OCI-LY7 (cell line): ENCODE measurements around the gene NR3C1. TPM values are rescaled to one million over a fixed set of nuclear protein-coding genes. Genes with fewer than 3 reads are reported as not detected.

ENCODE experiments used
- BruUV-seq: library from RNA; stranded (reverse); fragments of 400-500 nt; replicated peaks from 2 replicates; lab custom pipeline; 2021; lab: Mats Ljungman, UMichigan
- CTCF ChIA-PET: fragments of 300-600 bp; sonication (Branson Sonifier 250); formaldehyde crosslinking; loops from one replicate; lab custom pipeline; 2022; ENCODE audit warnings: antibody characterized with exemption; ENCODE audit not compliant: unreplicated experiment; lab: Charles Lee
- POLR2A ChIA-PET: fragments of 300-600 bp; sonication (Branson Sonifier 250); formaldehyde crosslinking; loops from one replicate; lab custom pipeline; 2022; ENCODE audit warnings: antibody characterized with exemption; lab: Charles Lee
- DNase-seq: peaks from one replicate; pipeline ENCODE4 v3.0.0-alpha.2; 2015; ENCODE audit warnings: low spot score
- H2AFZ ChIP-seq: fragments of 200-600 bp; sonication (generic), shearing (Covaris generic); 2 replicates; pipeline ENCODE4 v1.6.1; 2014; ENCODE audit warnings: mild to moderate bottlenecking, antibody characterized with exemption, low read length, moderate library complexity
- H3K27ac ChIP-seq: fragments of 200-600 bp; sonication (generic); 2 replicates; pipeline ENCODE4 v1.5.1; 2014; ENCODE audit warnings: mixed run types, low read depth, mild to moderate bottlenecking, moderate library complexity, low read length, inconsistent platforms; ENCODE audit not compliant: poor library complexity, severe bottlenecking
- H3K36me3 ChIP-seq: fragments of 200-600 bp; sonication (generic); 2 replicates; pipeline ENCODE4 v1.6.1; 2014; ENCODE audit warnings: mild to moderate bottlenecking, antibody characterized with exemption, low read length, moderate library complexity, mixed read lengths; ENCODE audit not compliant: insufficient read depth
- H3K4me1 ChIP-seq: fragments of 200-600 bp; sonication (generic); 2 replicates; pipeline ENCODE4 v1.5.1; 2014; ENCODE audit warnings: mild to moderate bottlenecking, low read length; ENCODE audit not compliant: insufficient read depth, poor library complexity, severe bottlenecking
- H3K4me2 ChIP-seq: fragments of 200-600 bp; sonication (generic); 2 replicates; pipeline ENCODE4 v1.6.1; 2014; ENCODE audit warnings: mild to moderate bottlenecking, low read length
- H3K4me3 ChIP-seq: fragments of 200-600 bp; sonication (generic); 2 replicates; pipeline ENCODE4 v1.5.1; 2014; ENCODE audit warnings: mild to moderate bottlenecking, low read depth, low read length; ENCODE audit not compliant: poor library complexity, severe bottlenecking
- H3K79me2 ChIP-seq: fragments of 200-600 bp; sonication (generic); 2 replicates; pipeline ENCODE4 v1.6.1; 2016; ENCODE audit warnings: low read depth, mild to moderate bottlenecking, low read length, moderate library complexity, mixed read lengths; ENCODE audit not compliant: insufficient read depth
- H3K9me2 ChIP-seq: fragments of 200-600 bp; sonication (generic); 2 replicates; pipeline ENCODE4 v1.6.1; 2016; ENCODE audit warnings: mild to moderate bottlenecking, low read length, mixed read lengths; ENCODE audit not compliant: insufficient read depth
- H3K9me3 ChIP-seq: fragments of 200-600 bp; sonication (generic); 2 replicates; pipeline ENCODE4 v1.6.1; 2014; ENCODE audit warnings: mild to moderate bottlenecking, mixed run types, low read length, mixed read lengths
- H4K20me1 ChIP-seq: fragments of 200-600 bp; sonication (generic); 2 replicates; pipeline ENCODE4 v1.6.1; 2014; ENCODE audit warnings: mild to moderate bottlenecking, antibody characterized with exemption, low read length, moderate library complexity, mixed read lengths; ENCODE audit not compliant: insufficient read depth
- EZH2phosphoT487 ChIP-seq: fragments of 200-600 bp; sonication (generic); IDR thresholded peaks from 2 replicates; pipeline ENCODE4 v1.6.1; 2018; ENCODE audit warnings: low read depth, borderline replicate concordance, mild to moderate bottlenecking, mixed run types, antibody characterized with exemption, low read length, moderate library complexity, mixed read lengths
- intact Hi-C: fragments of 100-400 bp; cut with micrococcal nuclease; formaldehyde crosslinking; loops from one replicate; pipeline ENCODE4 v1.10.0; 2022; ENCODE audit not compliant: unreplicated experiment
- total RNA-seq, 2 experiments: library from RNA; depleted of rRNA in 1 of 2; stranded (reverse); fragments of >200 nt in 1 of 2; shearing (Covaris generic) in 1 of 2; gene quantifications; 2 replicates each; pipeline ENCODE4 v1.2.3, GENCODE V29; 2014 to 2022
- TF ChIP-seq, protein P1 (sequence below): fragments of 200-600 bp; sonication (generic); conservative IDR thresholded peaks from 2 replicates; pipeline ENCODE4 v1.5.1; 2014; ENCODE audit warnings: mild to moderate bottlenecking, antibody characterized with exemption, low read length, moderate library complexity, mixed read lengths

NR3C1 gene
- total RNA-seq, 2 experiments from 2014 or later = 45.6 to 106 TPM

DNA sequence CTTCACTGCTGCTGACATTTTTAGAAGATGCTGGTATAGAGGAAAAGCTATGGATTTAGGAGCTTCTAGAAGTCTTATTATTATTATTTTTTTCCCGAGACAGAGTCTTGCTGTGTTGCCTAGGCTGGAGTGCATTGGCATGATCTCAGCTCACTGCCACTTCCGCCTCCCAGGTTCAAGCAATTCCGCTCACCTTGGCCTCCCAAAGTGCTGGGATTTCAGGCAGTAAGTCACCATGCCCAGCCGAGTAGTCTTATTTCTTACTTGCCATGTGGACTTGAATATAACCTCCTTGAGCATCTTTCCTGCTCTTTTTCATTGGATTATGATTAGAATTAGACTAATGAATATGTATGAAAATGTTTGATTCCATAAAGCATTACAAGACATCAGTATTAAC is 119.5 kb downstream of the NR3C1 start:
- H4K20me1 ChIP-seq = no peaks in the 10 kb centered on the region
- H3K9me3 ChIP-seq = no peaks in the 10 kb centered on the region; the same call in 1 of the 2 replicates
- no peak overlapping the region for H2AFZ ChIP-seq
- ChIA-PET CTCF (no interaction called here), POLR2A (interaction anchor here (0.6 to 0.7 kb wide), 4 partner anchors 15 to 277 kb away, joined by 3 to 4 read pairs (median 4); no protein-coding TSS in a partner anchor)
- no peak overlapping the region for H3K4me3 ChIP-seq
- intact Hi-C loops = no loop called here
- H3K79me2 ChIP-seq = no peaks in the 10 kb centered on the region
- no peak overlapping the region for H3K27ac ChIP-seq
- H3K4me2 ChIP-seq = no peak overlapping the region
- no peaks in the 10 kb centered on the region for H3K9me2 ChIP-seq
- no peak for TF ChIP-seq EZH2phosphoT487
- TF ChIP-seq, protein P1, sequence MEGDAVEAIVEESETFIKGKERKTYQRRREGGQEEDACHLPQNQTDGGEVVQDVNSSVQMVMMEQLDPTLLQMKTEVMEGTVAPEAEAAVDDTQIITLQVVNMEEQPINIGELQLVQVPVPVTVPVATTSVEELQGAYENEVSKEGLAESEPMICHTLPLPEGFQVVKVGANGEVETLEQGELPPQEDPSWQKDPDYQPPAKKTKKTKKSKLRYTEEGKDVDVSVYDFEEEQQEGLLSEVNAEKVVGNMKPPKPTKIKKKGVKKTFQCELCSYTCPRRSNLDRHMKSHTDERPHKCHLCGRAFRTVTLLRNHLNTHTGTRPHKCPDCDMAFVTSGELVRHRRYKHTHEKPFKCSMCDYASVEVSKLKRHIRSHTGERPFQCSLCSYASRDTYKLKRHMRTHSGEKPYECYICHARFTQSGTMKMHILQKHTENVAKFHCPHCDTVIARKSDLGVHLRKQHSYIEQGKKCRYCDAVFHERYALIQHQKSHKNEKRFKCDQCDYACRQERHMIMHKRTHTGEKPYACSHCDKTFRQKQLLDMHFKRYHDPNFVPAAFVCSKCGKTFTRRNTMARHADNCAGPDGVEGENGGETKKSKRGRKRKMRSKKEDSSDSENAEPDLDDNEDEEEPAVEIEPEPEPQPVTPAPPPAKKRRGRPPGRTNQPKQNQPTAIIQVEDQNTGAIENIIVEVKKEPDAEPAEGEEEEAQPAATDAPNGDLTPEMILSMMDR = no peak
- no peak for DNase-seq
- H3K36me3 ChIP-seq = peaks cover 81% of the 10 kb centered on the region
- H3K4me1 ChIP-seq = peaks cover 4% of the 10 kb centered on the region
- no TSS peak for BruUV-seq

DNA sequence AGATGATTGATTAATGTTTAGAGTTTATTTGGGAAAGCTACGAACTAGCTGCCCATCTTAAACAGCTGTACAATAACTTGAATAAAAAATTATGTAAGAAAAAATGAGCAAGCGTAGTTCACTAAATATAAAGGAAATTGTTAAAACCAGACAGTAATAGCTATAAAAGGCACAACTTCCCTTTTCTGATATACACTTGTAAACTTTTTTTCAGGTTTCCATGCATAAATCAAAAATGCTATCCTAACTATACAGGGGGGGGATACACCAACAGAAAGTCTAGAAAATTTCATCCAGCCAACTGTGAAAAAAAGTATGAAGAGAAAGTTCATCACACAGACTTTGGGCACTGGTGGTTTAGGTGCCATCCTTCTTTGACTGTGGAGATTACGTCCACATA is 122.3 kb downstream of the NR3C1 start:
- no peaks in the 10 kb centered on the region for H3K79me2 ChIP-seq
- no peak overlapping the region for H3K4me2 ChIP-seq
- no peaks in the 10 kb centered on the region for H3K9me2 ChIP-seq
- H4K20me1 ChIP-seq = no peaks in the 10 kb centered on the region
- H2AFZ ChIP-seq = no peak overlapping the region
- intact Hi-C loops = no loop called here
- H3K9me3 ChIP-seq = no peaks in the 10 kb centered on the region; the same call in 1 of the 2 replicates
- POLR2A ChIA-PET = interaction anchor here (0.6 to 3.2 kb wide), 10 partner anchors 11 to 846 kb away, joined by 3 to 13 read pairs (median 4); no protein-coding TSS in a partner anchor
- H3K36me3 ChIP-seq = peaks cover 87% of the 10 kb centered on the region
- CTCF ChIA-PET = no interaction called here
- H3K4me1 ChIP-seq = peaks cover 4% of the 10 kb centered on the region
- TF ChIP-seq, protein P1 = no peak
- no peak for TF ChIP-seq EZH2phosphoT487
- no TSS peak for BruUV-seq
- H3K4me3 ChIP-seq = no peak overlapping the region
- no peak overlapping the region for H3K27ac ChIP-seq
- DNase-seq = no peak

GRCh38 chr5:143279698-143280097 is 123.8 kb downstream of the NR3C1 start:
- Histone ChIP-seq H3K4me1 (no peaks in the 10 kb centered on the region), H3K4me2 (no peak overlapping the region), H3K79me2 (no peaks in the 10 kb centered on the region), H4K20me1 (no peaks in the 10 kb centered on the region), H3K36me3 (peaks cover 73% of the 10 kb centered on the region), H3K27ac (no peak overlapping the region), H3K4me3 (no peak overlapping the region), H2AFZ (no peak overlapping the region), H3K9me2 (no peaks in the 10 kb centered on the region), H3K9me3 (no peaks in the 10 kb centered on the region)
- TF ChIP-seq, protein P1 = no peak
- intact Hi-C loops = no loop called here
- DNase-seq = no peak
- BruUV-seq = no TSS peak
- ChIA-PET POLR2A (interaction anchor here (0.5 to 0.6 kb wide), 2 partner anchors 13 to 46 kb away, joined by 3 to 8 read pairs; no protein-coding TSS in a partner anchor), CTCF (no interaction called here)
